ENCODE measurements around the gene CDC5L. TPM values are rescaled to one million over a fixed set of nuclear protein-coding genes. Genes with fewer than 3 reads are reported as not detected.
"Not testable (repeated sequence)": the region's sequence is repeated elsewhere in the genome, so short reads cannot be mapped to it uniquely, and the experiment has no call there.

The CDC5L gene
- 10 to 100 TPM; 17.9 to 18.8 TPM for total RNA-seq

GRCh38 chr6:44387346-44388134 is at the start of gene CDC5L:
Gene CDC5L (plus strand): TSS chr6:44387706. CDS start chr6:44387824, 118 bp downstream.
- CTCF ChIA-PET, result interaction anchor here (0.6 to 1.4 kb wide), 3 partner anchors 75 to 189 kb away, joined by 3 to 4 read pairs (median 3); partner anchors contain the start of gene AARS2
- Mint-ChIP-seq H3K4me3 (peak within 1 kb of the TSS; percentile 93), H3K27me3 (ENCODE audit: low read depth) (no peaks in the 10 kb centered on the region), H3K9me3 (no peaks in the 10 kb centered on the region), H3K36me3 (ENCODE audit: low read depth) (peaks cover 18% of the 10 kb centered on the region), H3K27ac (peak within 1 kb of the TSS; percentile 96), H3K4me1 (ENCODE audit: low read depth) (peaks cover 34% of the 10 kb centered on the region)
- peak; percentile 96 for DNase-seq
- intact Hi-C loops (cut with micrococcal nuclease), result loop anchor here (1.0 to 2.0 kb wide), 6 partner anchors 21 to 261 kb away; partner anchors contain the start of genes AARS2, NFKBIE and SLC29A1

- Mint-ChIP-seq H3K27me3 (ENCODE audit: low read depth) (peaks cover 24% of the 10 kb centered on the region), H3K4me1 (ENCODE audit: low read depth) (no peaks in the 10 kb centered on the region), H3K4me3 (no peak overlapping the region), H3K27ac (no peak overlapping the region), H3K9me3 (no peaks in the 10 kb centered on the region), H3K36me3 (ENCODE audit: low read depth) (no peaks in the 10 kb centered on the region)
- intact Hi-C loops (cut with micrococcal nuclease), result loop anchor here (1.0 to 2.0 kb wide), 8 partner anchors 25 to 242 kb away; partner anchors contain the start of genes AARS2 and CDC5L
- DNase-seq, result peak; percentile 81
- CTCF ChIA-PET, result interaction anchor here (0.7 to 8.6 kb wide), 19 partner anchors 9 to 187 kb away, joined by 3 to 164 read pairs (median 4); partner anchors contain the start of genes AARS2, NFKBIE and TMEM151B
Observed at GRCh38 chr6:44338228-44339122, 49.0 kb upstream of the CDC5L start.

GRCh38 chr6:44339301-44339700 is 48.2 kb upstream of the CDC5L start:
- H3K9me3 Mint-ChIP-seq, result no peaks in the 10 kb centered on the region
- H3K36me3 Mint-ChIP-seq (ENCODE audit: low read depth), result no peaks in the 10 kb centered on the region
- DNase-seq, result no peak
- H3K4me1 Mint-ChIP-seq (ENCODE audit: low read depth), result no peaks in the 10 kb centered on the region
- intact Hi-C loops (cut with micrococcal nuclease), result loop anchor here (2.0 kb wide), 2 partner anchors 48 to 242 kb away; partner anchors contain the start of gene CDC5L
- H3K27me3 Mint-ChIP-seq (ENCODE audit: low read depth), result peaks cover 32% of the 10 kb centered on the region
- H3K27ac Mint-ChIP-seq, result no peak overlapping the region
- CTCF ChIA-PET, result interaction anchor here (0.6 to 8.6 kb wide), 13 partner anchors 9 to 166 kb away, joined by 3 to 164 read pairs (median 4); partner anchors contain the start of genes NFKBIE and TMEM151B
- no peak overlapping the region for H3K4me3 Mint-ChIP-seq

GRCh38 chr6:44339763-44340625 is 47.5 kb upstream of the CDC5L start:
- intact Hi-C loops (cut with micrococcal nuclease), result loop anchor here (2.0 kb wide), 2 partner anchors 47 to 243 kb away; partner anchors contain the start of gene CDC5L
- peak; percentile 17 for DNase-seq
- Mint-ChIP-seq H3K27ac (no peak overlapping the region), H3K4me3 (no peak overlapping the region), H3K9me3 (no peaks in the 10 kb centered on the region), H3K4me1 (ENCODE audit: low read depth) (no peaks in the 10 kb centered on the region), H3K36me3 (ENCODE audit: low read depth) (no peaks in the 10 kb centered on the region), H3K27me3 (ENCODE audit: low read depth) (peaks cover 37% of the 10 kb centered on the region)
- CTCF ChIA-PET, result interaction anchor here (0.6 to 8.6 kb wide), 6 partner anchors 10 to 116 kb away, joined by 3 to 164 read pairs (median 3); partner anchors contain the start of genes NFKBIE and TMEM151B

- H3K9me3 Mint-ChIP-seq, result no peaks in the 10 kb centered on the region
- H3K27ac Mint-ChIP-seq, result no peak overlapping the region
- no peak overlapping the region for H3K4me3 Mint-ChIP-seq
- H3K4me1 Mint-ChIP-seq (ENCODE audit: low read depth), result no peaks in the 10 kb centered on the region
- H3K27me3 Mint-ChIP-seq (ENCODE audit: low read depth), result peaks cover 37% of the 10 kb centered on the region
- CTCF ChIA-PET, result interaction anchor here (0.6 to 3.1 kb wide), 3 partner anchors 36 to 73 kb away, joined by 3 to 20 read pairs (median 3); no protein-coding TSS in a partner anchor
- no peak for DNase-seq
- no peaks in the 10 kb centered on the region for H3K36me3 Mint-ChIP-seq (ENCODE audit: low read depth)
- intact Hi-C loops (cut with micrococcal nuclease), result no loop called here
Observed at GRCh38 chr6:44341095-44341890, 46.2 kb upstream of the CDC5L start.

GRCh38 chr6:44342052-44342451 is 45.5 kb upstream of the CDC5L start:
- intact Hi-C loops (cut with micrococcal nuclease), result no loop called here

GRCh38 chr6:44342489-44342888 is 45.0 kb upstream of the CDC5L start, which contains the start of gene SPATS1:
Gene SPATS1 (plus strand): TSS chr6:44342650. CDS start chr6:44343096, 446 bp downstream.
- CTCF ChIA-PET, result interaction anchor here (0.7 to 3.1 kb wide), 3 partner anchors 37 to 246 kb away, joined by 3 to 20 read pairs (median 3); no protein-coding TSS in a partner anchor
- H3K4me3 Mint-ChIP-seq, result no peak within 1 kb of the TSS
- no peaks in the 10 kb centered on the region for H3K4me1 Mint-ChIP-seq (ENCODE audit: low read depth)
- H3K27me3 Mint-ChIP-seq (ENCODE audit: low read depth), result peaks cover 35% of the 10 kb centered on the region
- no peaks in the 10 kb centered on the region for H3K36me3 Mint-ChIP-seq (ENCODE audit: low read depth)
- no peaks in the 10 kb centered on the region for H3K9me3 Mint-ChIP-seq
- DNase-seq, result no peak
- H3K27ac Mint-ChIP-seq, result no peak within 1 kb of the TSS
- intact Hi-C loops (cut with micrococcal nuclease), result no loop called here

More at GRCh38 chr6:44342052-44342451, 45.5 kb upstream of the CDC5L start:
- no peak overlapping the region for H3K4me3 Mint-ChIP-seq
- H3K36me3 Mint-ChIP-seq (ENCODE audit: low read depth), result no peaks in the 10 kb centered on the region
- no peak for DNase-seq
- no peaks in the 10 kb centered on the region for H3K4me1 Mint-ChIP-seq (ENCODE audit: low read depth)
- H3K27me3 Mint-ChIP-seq (ENCODE audit: low read depth), result peaks cover 35% of the 10 kb centered on the region
- H3K9me3 Mint-ChIP-seq, result no peaks in the 10 kb centered on the region
- CTCF ChIA-PET, result interaction anchor here (0.6 to 3.1 kb wide), 4 partner anchors 37 to 246 kb away, joined by 3 to 20 read pairs (median 3); no protein-coding TSS in a partner anchor
- no peak overlapping the region for H3K27ac Mint-ChIP-seq

GRCh38 chr6:44346818-44347217 is 40.7 kb upstream of the CDC5L start:
- CTCF ChIA-PET; DNase-seq; H3K27ac Mint-ChIP-seq; H3K4me1 Mint-ChIP-seq (ENCODE audit: low read depth); intact Hi-C loops (cut with micrococcal nuclease); H3K36me3 Mint-ChIP-seq (ENCODE audit: low read depth); H3K9me3 Mint-ChIP-seq; H3K4me3 Mint-ChIP-seq: not testable (repeated sequence)
- peaks cover 30% of the 10 kb centered on the region for H3K27me3 Mint-ChIP-seq (ENCODE audit: low read depth)

GRCh38 chr6:44349904-44350649 is 37.4 kb upstream of the CDC5L start:
- no peaks in the 10 kb centered on the region for H3K36me3 Mint-ChIP-seq (ENCODE audit: low read depth)
- no peaks in the 10 kb centered on the region for H3K9me3 Mint-ChIP-seq
- intact Hi-C loops (cut with micrococcal nuclease), result no loop called here
- H3K27me3 Mint-ChIP-seq (ENCODE audit: low read depth), result peaks cover under 1% of the 10 kb centered on the region
- no peak for DNase-seq
- no peak overlapping the region for H3K27ac Mint-ChIP-seq
- H3K4me3 Mint-ChIP-seq, result no peak overlapping the region
- CTCF ChIA-PET, result interaction anchor here (1.0 kb wide), 1 partner anchor 11 kb away, joined by 3 read pairs; no protein-coding TSS in a partner anchor
- H3K4me1 Mint-ChIP-seq (ENCODE audit: low read depth), result no peaks in the 10 kb centered on the region

- DNase-seq, H3K4me3 Mint-ChIP-seq: not testable (repeated sequence)
Observed at GRCh38 chr6:44350650-44350994, 36.9 kb upstream of the CDC5L start.

More at GRCh38 chr6:44350650-44350994, 36.9 kb upstream of the CDC5L start:
- H3K4me1 Mint-ChIP-seq (ENCODE audit: low read depth); H3K27ac Mint-ChIP-seq; H3K9me3 Mint-ChIP-seq; H3K27me3 Mint-ChIP-seq (ENCODE audit: low read depth); H3K36me3 Mint-ChIP-seq (ENCODE audit: low read depth); intact Hi-C loops (cut with micrococcal nuclease): not testable (repeated sequence)
- CTCF ChIA-PET, result interaction anchor here (1.0 kb wide), 1 partner anchor 11 kb away, joined by 3 read pairs; no protein-coding TSS in a partner anchor

All from activated naive CD4-positive, alpha-beta T cell treated with anti-CD3 and anti-CD28 coated beads for 36 hours (primary cell).